IgD-negative memory B cell (primary cell): ENCODE data around the gene MPC2. TPM values are rescaled to one million over a fixed set of nuclear protein-coding genes. Genes with fewer than 3 reads are reported as not detected.

Source experiments
- H3K27ac Mint-ChIP-seq, 3 donors: one replicate each; pipeline ENCODE4 v1.8.0; 2020 to 2022; ENCODE audit warnings: mild to moderate bottlenecking in 3 of 3, mixed read lengths in 3 of 3, moderate library complexity in 1 of 3
- H3K27me3 Mint-ChIP-seq: one replicate; pipeline ENCODE4 v1.8.0; 2021; ENCODE audit warnings: mixed read lengths
- H3K36me3 Mint-ChIP-seq: one replicate; pipeline ENCODE4 v1.8.0; 2020; ENCODE audit warnings: mild to moderate bottlenecking, mixed read lengths
- H3K4me1 Mint-ChIP-seq, 3 donors: one replicate each; pipeline ENCODE4 v1.8.0; 2020 to 2022; ENCODE audit warnings: mixed read lengths in 3 of 3, mild to moderate bottlenecking in 1 of 3
- H3K4me3 Mint-ChIP-seq, 4 donors: one replicate each; pipeline ENCODE4 v1.8.0; 2020 to 2022; ENCODE audit warnings: mild to moderate bottlenecking in 4 of 4, mixed read lengths in 4 of 4, moderate library complexity in 3 of 4
- H3K9me3 Mint-ChIP-seq, 3 donors: one replicate each; pipeline ENCODE4 v1.8.0; 2020 to 2021; ENCODE audit warnings: mixed read lengths in 3 of 3, mild to moderate bottlenecking in 1 of 3
- polyA plus RNA-seq: library from polyadenylated mRNA; unstranded; fragments of 300-500 nt; fragmentation: Illumina TruSeq; gene quantifications from one replicate; pipeline ENCODE4 v1.2.3, GENCODE V29; 2021

MPC2 gene
- polyA plus RNA-seq, 1 donor from 2014 or later, result 69.3 TPM

- peak overlapping the region in 1 of 4 donors; percentile 41 for H3K4me3 Mint-ChIP-seq
- no peaks in the 10 kb centered on the region for H3K27me3 Mint-ChIP-seq
- H3K36me3 Mint-ChIP-seq, result no peaks in the 10 kb centered on the region
- H3K9me3 Mint-ChIP-seq, result no peaks in the 10 kb centered on the region
- peaks cover 0 to 10% (median 4%) of the 10 kb centered on the region in 3 donors for H3K4me1 Mint-ChIP-seq
- H3K27ac Mint-ChIP-seq, result no peak overlapping the region
Measured at GRCh38 chr1:167924543-167925231, 12.2 kb downstream of the MPC2 start.

- no peaks in the 10 kb centered on the region for H3K36me3 Mint-ChIP-seq
- H3K27ac Mint-ChIP-seq, result no peak overlapping the region
- H3K27me3 Mint-ChIP-seq, result no peaks in the 10 kb centered on the region
- no peaks in the 10 kb centered on the region for H3K9me3 Mint-ChIP-seq
- H3K4me3 Mint-ChIP-seq, result no peak overlapping the region
- peaks cover 0 to 10% (median 4%) of the 10 kb centered on the region in 3 donors for H3K4me1 Mint-ChIP-seq
Measured at GRCh38 chr1:167924102-167924501, 12.8 kb downstream of the MPC2 start.

GRCh38 chr1:167923324-167924056 lies 13.4 kb downstream of the MPC2 start:
- Mint-ChIP-seq H3K27ac (no peak overlapping the region), H3K4me3 (no peak overlapping the region), H3K27me3 (no peaks in the 10 kb centered on the region), H3K9me3 (no peaks in the 10 kb centered on the region), H3K36me3 (no peaks in the 10 kb centered on the region), H3K4me1 (peaks cover 0 to 10% (median 4%) of the 10 kb centered on the region in 3 donors)

- H3K4me3 Mint-ChIP-seq, result no peak overlapping the region
- no peaks in the 10 kb centered on the region for H3K9me3 Mint-ChIP-seq
- peaks cover 0 to 10% (median 1%) of the 10 kb centered on the region in 3 donors for H3K4me1 Mint-ChIP-seq
- no peaks in the 10 kb centered on the region for H3K27me3 Mint-ChIP-seq
- H3K36me3 Mint-ChIP-seq, result peaks cover 6% of the 10 kb centered on the region
- H3K27ac Mint-ChIP-seq, result no peak overlapping the region
Measured at GRCh38 chr1:167922611-167923074, 14.2 kb downstream of the MPC2 start.

- Mint-ChIP-seq H3K36me3 (peaks cover 6% of the 10 kb centered on the region), H3K9me3 (no peaks in the 10 kb centered on the region), H3K4me3 (no peak overlapping the region), H3K4me1 (peaks cover 0 to 7% (median 0%) of the 10 kb centered on the region in 3 donors), H3K27ac (no peak overlapping the region), H3K27me3 (no peaks in the 10 kb centered on the region)
Measured at GRCh38 chr1:167922023-167922422, 14.8 kb downstream of the MPC2 start.

GRCh38 chr1:167916766-167917511 lies 19.9 kb downstream of the MPC2 start:
- H3K9me3 Mint-ChIP-seq, result no peaks in the 10 kb centered on the region
- peaks cover 10% of the 10 kb centered on the region for H3K36me3 Mint-ChIP-seq
- no peak overlapping the region for H3K27ac Mint-ChIP-seq
- H3K4me1 Mint-ChIP-seq, result no peaks in the 10 kb centered on the region
- no peaks in the 10 kb centered on the region for H3K27me3 Mint-ChIP-seq
- H3K4me3 Mint-ChIP-seq, result no peak overlapping the region

GRCh38 chr1:167915569-167915968 lies 21.3 kb downstream of the MPC2 start:
- peaks cover 10% of the 10 kb centered on the region for H3K36me3 Mint-ChIP-seq
- peaks cover 0 to 2% (median 0%) of the 10 kb centered on the region in 3 donors for H3K9me3 Mint-ChIP-seq
- H3K4me1 Mint-ChIP-seq, result no peaks in the 10 kb centered on the region
- H3K4me3 Mint-ChIP-seq, result no peak overlapping the region
- no peaks in the 10 kb centered on the region for H3K27me3 Mint-ChIP-seq
- H3K27ac Mint-ChIP-seq, result no peak overlapping the region

- Mint-ChIP-seq H3K9me3 (peaks cover 5 to 12% (median 8%) of the 10 kb centered on the region in 3 donors), H3K4me1 (no peaks in the 10 kb centered on the region), H3K36me3 (peaks cover 10% of the 10 kb centered on the region), H3K27ac (no peak within 1 kb of the TSS), H3K4me3 (no peak within 1 kb of the TSS), H3K27me3 (peaks cover 3% of the 10 kb centered on the region)
Measured at GRCh38 chr1:167913895-167914496, 22.9 kb downstream of the MPC2 start, which contains the start of gene ADCY10. Gene ADCY10 (minus strand): TSS chr1:167914134. CDS start chr1:167905140, 8,994 bp downstream.

DNA sequence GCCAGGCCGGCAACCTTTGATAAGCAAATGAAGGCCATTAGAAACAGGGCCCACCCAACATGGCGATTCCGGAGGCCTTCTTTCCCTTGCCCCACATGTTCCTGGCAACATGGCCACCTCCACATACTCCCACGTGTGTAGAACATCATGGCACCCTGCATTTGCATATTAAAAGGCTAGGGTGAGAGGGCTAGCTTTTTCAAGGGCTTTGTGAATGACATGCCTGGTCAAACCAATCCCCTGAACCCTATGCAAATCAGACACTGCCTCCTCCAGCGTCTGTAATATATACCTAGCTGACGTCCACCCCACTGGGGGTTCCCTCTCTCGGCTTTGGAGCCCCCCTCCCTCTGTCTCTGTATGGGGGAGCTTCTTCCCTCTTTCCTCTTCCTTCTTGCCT lies 24.6 kb downstream of the MPC2 start:
- Mint-ChIP-seq H3K27me3 (peaks cover 3% of the 10 kb centered on the region), H3K4me3 (no peak overlapping the region), H3K4me1 (no peaks in the 10 kb centered on the region), H3K36me3 (peaks cover 5% of the 10 kb centered on the region), H3K27ac (no peak overlapping the region), H3K9me3 (peaks cover 5 to 14% (median 9%) of the 10 kb centered on the region in 3 donors)

GRCh38 chr1:167911413-167911812 lies 25.5 kb downstream of the MPC2 start:
- peaks cover 5% of the 10 kb centered on the region for H3K36me3 Mint-ChIP-seq
- H3K9me3 Mint-ChIP-seq, result peaks cover 5 to 14% (median 9%) of the 10 kb centered on the region in 3 donors
- no peak overlapping the region for H3K4me3 Mint-ChIP-seq
- no peak overlapping the region for H3K27ac Mint-ChIP-seq
- H3K4me1 Mint-ChIP-seq, result no peaks in the 10 kb centered on the region
- peaks cover 3% of the 10 kb centered on the region for H3K27me3 Mint-ChIP-seq

- H3K36me3 Mint-ChIP-seq, result peaks cover 2% of the 10 kb centered on the region
- H3K27me3 Mint-ChIP-seq, result peaks cover 3% of the 10 kb centered on the region
- peaks cover 5 to 16% (median 9%) of the 10 kb centered on the region in 3 donors for H3K9me3 Mint-ChIP-seq
- H3K4me1 Mint-ChIP-seq, result no peaks in the 10 kb centered on the region
- H3K4me3 Mint-ChIP-seq, result no peak overlapping the region
- no peak overlapping the region for H3K27ac Mint-ChIP-seq
Measured at GRCh38 chr1:167910530-167910929, 26.3 kb downstream of the MPC2 start.

DNA sequence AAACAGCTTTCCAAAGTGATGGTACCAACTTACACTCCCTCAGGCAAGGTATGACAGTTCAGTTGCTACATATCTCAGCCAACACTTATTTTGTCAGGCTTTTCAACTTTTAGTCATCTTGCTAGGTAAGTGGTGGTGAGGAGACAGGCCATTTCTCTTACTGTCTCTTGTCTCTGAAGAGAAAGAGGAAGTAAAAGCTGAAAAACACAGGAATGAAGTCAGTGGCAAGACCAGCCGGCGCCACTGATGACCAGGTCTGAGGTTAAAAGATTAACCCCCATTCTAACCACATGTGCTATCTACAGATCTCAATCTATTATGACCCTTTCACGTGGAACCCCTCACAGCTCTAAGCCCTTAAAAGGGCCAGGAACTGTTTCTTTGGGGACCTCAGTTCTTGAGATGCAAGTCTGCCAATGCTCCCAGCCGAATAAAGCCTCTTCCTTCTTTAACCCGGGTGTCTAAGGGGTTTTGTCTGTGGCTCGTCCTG lies 27.1 kb downstream of the MPC2 start:
- Mint-ChIP-seq H3K4me1 (no peaks in the 10 kb centered on the region), H3K9me3 (peaks cover 5 to 16% (median 9%) of the 10 kb centered on the region in 3 donors), H3K4me3 (no peak overlapping the region), H3K27ac (no peak overlapping the region), H3K36me3 (peaks cover 2% of the 10 kb centered on the region), H3K27me3 (peaks cover 3% of the 10 kb centered on the region)

- Mint-ChIP-seq H3K4me1 (no peaks in the 10 kb centered on the region), H3K9me3 (peaks cover 5 to 14% (median 9%) of the 10 kb centered on the region in 3 donors), H3K4me3 (no peak overlapping the region), H3K27ac (no peak overlapping the region), H3K36me3 (no peaks in the 10 kb centered on the region), H3K27me3 (peaks cover 3% of the 10 kb centered on the region)
Measured at GRCh38 chr1:167905671-167906070, 31.2 kb downstream of the MPC2 start.

GRCh38 chr1:167905182-167905581 lies 31.7 kb downstream of the MPC2 start:
- Mint-ChIP-seq H3K4me3 (no peak overlapping the region), H3K27ac (no peak overlapping the region)

More at GRCh38 chr1:167905182-167905581, 31.7 kb downstream of the MPC2 start:
- Mint-ChIP-seq H3K27me3 (peaks cover 3% of the 10 kb centered on the region), H3K36me3 (no peaks in the 10 kb centered on the region), H3K4me1 (peaks cover 0 to under 1% (median 0%) of the 10 kb centered on the region in 3 donors), H3K9me3 (peaks cover 2 to 12% (median 7%) of the 10 kb centered on the region in 3 donors)
